ENCODE measurements around the gene AOPEP. TPM values are rescaled to one million over a fixed set of nuclear protein-coding genes. Genes with fewer than 3 reads are reported as not detected.

The AOPEP gene
- total RNA-seq, 4 donors from 2014 or later, result 80.7 to 428 (median 126) TPM

DNA sequence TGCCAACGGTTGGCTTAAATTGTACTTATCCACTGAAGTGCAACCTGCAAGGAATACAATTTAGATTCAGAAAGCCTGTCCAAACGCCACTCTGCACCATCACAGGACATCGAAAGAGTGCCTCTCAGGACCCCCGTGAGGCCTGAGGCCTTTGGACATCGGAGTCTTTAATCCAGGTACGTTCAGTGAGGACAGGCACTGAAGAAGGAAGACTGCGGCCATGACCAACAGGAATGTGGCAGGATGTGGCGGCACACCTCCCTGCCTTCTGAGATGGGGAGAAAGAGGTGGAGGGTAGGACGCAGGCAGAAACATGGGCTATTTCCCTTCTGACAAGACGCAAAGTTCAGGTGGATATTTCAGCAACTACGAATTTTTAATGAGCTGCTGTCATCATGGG lies 385.2 kb downstream of the AOPEP start:
- no peak for DNase-seq

DNA sequence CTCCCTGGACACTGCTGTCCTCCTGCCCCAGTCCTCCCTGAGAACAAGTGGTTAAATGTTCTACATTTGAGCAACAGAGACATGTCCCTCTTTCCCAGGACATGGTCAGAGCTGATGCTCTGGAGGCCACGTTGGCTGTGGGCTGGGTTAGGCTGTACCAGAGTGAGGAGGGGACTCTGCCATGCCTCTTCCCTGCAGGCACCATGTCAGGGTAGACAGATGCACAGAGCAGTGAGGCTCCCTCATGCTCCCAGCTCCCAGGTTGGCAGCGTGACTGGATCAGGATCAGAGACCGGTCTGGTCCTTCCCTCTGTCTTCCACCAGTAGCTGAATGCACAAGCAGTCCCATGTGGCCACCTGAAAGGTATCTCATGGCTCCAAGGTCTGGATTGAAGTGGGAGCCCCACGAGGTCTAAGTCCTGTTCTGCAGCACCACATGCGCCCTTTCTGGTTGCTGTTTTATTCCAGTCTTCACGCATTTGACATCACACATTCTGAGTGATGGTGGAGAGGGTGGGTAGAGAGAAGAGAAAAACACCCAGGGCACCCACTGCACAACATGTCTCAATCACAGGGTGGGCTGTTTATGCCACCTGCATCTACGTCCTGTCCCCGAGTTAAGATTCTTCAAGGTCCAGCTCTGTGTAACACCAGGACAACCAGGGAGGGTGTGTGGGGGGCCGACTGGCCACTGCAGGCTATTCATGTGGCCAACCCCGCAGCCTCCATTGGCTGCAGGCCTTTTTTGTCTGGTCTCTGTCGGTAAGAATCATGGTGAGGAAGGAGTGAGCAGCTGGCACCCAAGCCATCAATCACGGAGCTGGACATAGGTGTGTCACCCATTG lies 386.2 kb downstream of the AOPEP start:
- Histone ChIP-seq H3K36me3 (no peaks in the 10 kb centered on the region), H3K27me3 (no peaks in the 10 kb centered on the region), H3K27ac (no peak overlapping the region), H3K4me1 (no peaks in the 10 kb centered on the region), H3K9me3 (no peaks in the 10 kb centered on the region), H3K4me3 (no peak overlapping the region)
- intact Hi-C loops (cut with DNase I; ENCODE audit: low total_unique reads), result loop anchor here (5.0 kb wide), 1 partner anchor 325 kb away; no protein-coding TSS in a partner anchor
- TF ChIP-seq POLR2A (IDR thresholded peaks at IDR 0.05), result no peak
- no peak for DNase-seq

More for the DNA sequence above, 385.2 kb downstream of the AOPEP start:
- TF ChIP-seq, protein P1, sequence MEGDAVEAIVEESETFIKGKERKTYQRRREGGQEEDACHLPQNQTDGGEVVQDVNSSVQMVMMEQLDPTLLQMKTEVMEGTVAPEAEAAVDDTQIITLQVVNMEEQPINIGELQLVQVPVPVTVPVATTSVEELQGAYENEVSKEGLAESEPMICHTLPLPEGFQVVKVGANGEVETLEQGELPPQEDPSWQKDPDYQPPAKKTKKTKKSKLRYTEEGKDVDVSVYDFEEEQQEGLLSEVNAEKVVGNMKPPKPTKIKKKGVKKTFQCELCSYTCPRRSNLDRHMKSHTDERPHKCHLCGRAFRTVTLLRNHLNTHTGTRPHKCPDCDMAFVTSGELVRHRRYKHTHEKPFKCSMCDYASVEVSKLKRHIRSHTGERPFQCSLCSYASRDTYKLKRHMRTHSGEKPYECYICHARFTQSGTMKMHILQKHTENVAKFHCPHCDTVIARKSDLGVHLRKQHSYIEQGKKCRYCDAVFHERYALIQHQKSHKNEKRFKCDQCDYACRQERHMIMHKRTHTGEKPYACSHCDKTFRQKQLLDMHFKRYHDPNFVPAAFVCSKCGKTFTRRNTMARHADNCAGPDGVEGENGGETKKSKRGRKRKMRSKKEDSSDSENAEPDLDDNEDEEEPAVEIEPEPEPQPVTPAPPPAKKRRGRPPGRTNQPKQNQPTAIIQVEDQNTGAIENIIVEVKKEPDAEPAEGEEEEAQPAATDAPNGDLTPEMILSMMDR (IDR thresholded peaks at IDR 0.05), result no peak
- no peak for TF ChIP-seq POLR2A (IDR thresholded peaks at IDR 0.05)
- H3K4me3 ChIP-seq, result no peak overlapping the region
- intact Hi-C loops (cut with DNase I; ENCODE audit: low total_unique reads), result loop anchor here (5.0 kb wide), 1 partner anchor 324 kb away; no protein-coding TSS in a partner anchor
- peaks cover 0 to 7% of the 10 kb centered on the region in 2 donors for H3K4me1 ChIP-seq
- no peaks in the 10 kb centered on the region for H3K9me3 ChIP-seq
- no peak overlapping the region for H3K27ac ChIP-seq
- no peaks in the 10 kb centered on the region for H3K36me3 ChIP-seq
- H3K27me3 ChIP-seq, result no peaks in the 10 kb centered on the region

DNA sequence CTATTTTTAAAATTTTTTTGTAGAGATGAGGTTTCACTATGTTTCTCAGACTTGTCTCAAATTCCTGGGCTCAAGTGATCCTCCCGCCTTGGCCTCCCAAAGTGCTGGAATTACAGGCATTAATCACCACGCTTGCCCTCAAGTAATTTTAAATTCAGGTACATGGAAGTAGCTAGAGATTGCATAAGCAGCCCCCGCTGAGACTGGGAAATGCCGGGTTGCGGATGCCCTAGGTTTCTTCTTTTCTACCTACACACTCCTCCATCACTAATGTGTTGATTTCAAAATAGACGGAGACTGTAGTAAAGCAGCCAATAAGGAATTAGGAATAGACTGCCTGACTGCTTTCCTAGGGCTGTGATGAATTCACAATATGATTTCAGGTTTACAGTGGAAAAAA lies 388.6 kb downstream of the AOPEP start:
- H3K27me3 ChIP-seq, result no peaks in the 10 kb centered on the region
- TF ChIP-seq, protein P1 (IDR thresholded peaks at IDR 0.05), result no peak
- no peak for TF ChIP-seq POLR2A (IDR thresholded peaks at IDR 0.05)
- no peak overlapping the region for H3K4me3 ChIP-seq
- no peaks in the 10 kb centered on the region for H3K4me1 ChIP-seq
- H3K27ac ChIP-seq, result no peak overlapping the region
- no peak for DNase-seq
- intact Hi-C loops (cut with DNase I; ENCODE audit: low total_unique reads), result no loop called here
- no peaks in the 10 kb centered on the region for H3K36me3 ChIP-seq
- no peaks in the 10 kb centered on the region for H3K9me3 ChIP-seq

DNA sequence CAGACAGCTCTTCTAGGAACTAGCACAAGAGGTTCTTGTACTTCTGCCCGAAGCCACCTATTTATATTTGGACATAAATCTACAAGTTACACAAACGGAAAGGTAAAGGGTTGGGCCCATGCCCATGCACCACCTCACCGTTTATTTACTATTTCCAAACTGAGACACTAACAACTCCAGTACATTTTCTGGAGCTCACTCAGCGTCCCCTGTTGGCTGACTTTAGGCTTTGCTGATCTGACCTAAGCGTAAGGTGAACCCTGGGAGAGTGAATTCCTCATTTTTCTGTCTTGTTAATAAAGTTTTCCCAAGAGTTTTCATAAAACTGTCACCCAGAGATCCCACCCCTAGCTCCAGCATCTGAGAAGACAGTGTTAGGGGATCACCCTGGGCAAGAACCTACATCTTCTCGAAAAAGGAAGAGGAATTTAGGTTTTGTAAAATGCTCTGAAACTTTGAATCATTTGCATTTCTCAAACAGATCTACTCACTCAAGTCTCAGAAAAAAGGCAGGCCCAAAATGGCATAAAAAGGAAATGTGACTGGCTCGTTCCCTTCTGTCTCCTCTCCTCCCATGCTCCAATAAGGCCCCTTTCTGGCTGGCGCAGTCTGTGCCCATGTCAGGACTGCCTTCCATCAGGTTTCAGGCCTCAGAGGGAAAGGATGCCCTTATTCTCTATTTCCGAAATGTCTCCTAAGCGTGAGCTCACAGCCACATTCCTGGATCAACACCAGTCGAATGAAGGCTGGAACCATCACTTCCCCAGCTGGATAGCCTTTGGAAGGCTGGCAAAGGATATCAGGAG lies 389.7 kb downstream of the AOPEP start:
- Histone ChIP-seq H3K9me3 (no peaks in the 10 kb centered on the region), H3K27me3 (no peaks in the 10 kb centered on the region), H3K4me1 (no peaks in the 10 kb centered on the region), H3K27ac (peak overlapping the region; percentile 59 to 61), H3K36me3 (no peaks in the 10 kb centered on the region), H3K4me3 (no peak overlapping the region)
- intact Hi-C loops (cut with DNase I; ENCODE audit: low total_unique reads), result no loop called here
- TF ChIP-seq POLR2A (IDR thresholded peaks at IDR 0.05), result no peak
- TF ChIP-seq, protein P1 (IDR thresholded peaks at IDR 0.05), result peak in 2 of 4 experiments; percentile 21 to 25
- DNase-seq, result peak in 1 of 2 donors; percentile 17

DNA sequence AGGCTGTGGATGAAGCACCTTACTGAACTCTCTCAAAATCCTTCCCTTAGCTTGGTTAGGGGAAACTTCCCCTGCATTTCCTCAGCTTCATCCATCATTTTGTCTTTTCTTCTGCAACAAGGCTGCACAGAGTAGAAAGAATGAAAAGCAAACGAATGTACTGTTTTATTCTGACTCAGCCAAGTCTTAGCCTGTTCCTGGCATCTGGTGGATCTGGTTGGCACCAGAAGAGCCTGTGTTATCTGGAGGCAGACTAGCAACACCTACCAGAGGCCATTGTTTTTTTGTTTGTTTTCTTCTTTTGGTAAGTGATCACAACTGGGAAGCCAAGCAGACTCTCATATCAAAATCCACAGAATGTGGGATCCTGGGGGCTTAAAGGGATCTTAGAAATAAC lies 390.3 kb downstream of the AOPEP start:
- H3K27me3 ChIP-seq, result no peaks in the 10 kb centered on the region
- peak in 1 of 2 donors; percentile 30 for DNase-seq
- intact Hi-C loops (cut with DNase I; ENCODE audit: low total_unique reads), result no loop called here
- TF ChIP-seq, protein P1 (IDR thresholded peaks at IDR 0.05), result no peak
- TF ChIP-seq POLR2A (IDR thresholded peaks at IDR 0.05), result no peak
- H3K4me3 ChIP-seq, result no peak overlapping the region
- H3K9me3 ChIP-seq, result no peaks in the 10 kb centered on the region
- H3K4me1 ChIP-seq, result no peaks in the 10 kb centered on the region
- H3K36me3 ChIP-seq, result no peaks in the 10 kb centered on the region
- H3K27ac ChIP-seq, result peak overlapping the region; percentile 59 to 61

Measured in uterus (tissue), 4 donors.